Measurements from ENCODE around the gene FAM114A2.

Gene FAM114A2

DNA sequence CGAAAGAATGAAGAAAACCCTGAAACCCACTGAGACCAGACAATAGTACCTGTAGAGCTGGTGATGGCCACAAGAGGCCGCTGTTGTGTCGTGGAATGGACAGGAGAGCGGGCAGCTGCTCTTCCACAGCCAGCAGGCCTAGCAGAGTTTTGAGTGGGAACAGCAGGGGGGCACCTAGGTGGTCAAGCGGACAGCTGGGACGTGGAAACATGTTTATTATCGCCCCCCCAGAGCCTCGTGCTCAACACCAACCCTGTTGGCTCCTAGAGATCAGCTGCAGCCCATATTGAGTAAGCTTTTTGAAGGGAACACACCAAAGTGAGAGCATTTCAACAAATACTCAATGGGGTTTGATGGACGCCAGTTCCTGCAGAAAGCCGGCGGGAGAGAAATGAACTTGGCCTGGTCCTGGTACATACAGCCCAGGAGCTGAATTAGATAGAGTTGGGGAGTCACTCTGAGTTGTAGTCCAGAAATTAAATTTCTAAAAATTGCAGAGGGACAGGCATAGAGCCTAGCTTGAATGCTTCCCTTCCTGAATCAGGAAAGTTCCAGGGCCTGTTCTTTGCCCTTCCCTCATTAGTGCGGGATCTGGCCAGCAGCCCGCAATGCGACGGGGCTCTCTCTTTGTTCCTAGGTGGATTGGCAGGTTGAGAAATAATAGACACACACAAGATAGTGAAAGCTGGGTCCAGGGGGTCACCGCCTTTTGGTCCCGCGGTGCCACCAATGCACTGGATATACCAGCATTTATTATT is 33.9 kb upstream of the FAM114A2 start (continued):
- no peak for TF ChIP-seq YY1 (tag by site-specific recombination; IDR thresholded peaks at IDR 0.05)
- TF ChIP-seq ATF2 (tag by site-specific recombination; IDR thresholded peaks at IDR 0.05; ENCODE audit: low read depth), result no peak
- TF ChIP-seq ZNF48 (tag by site-specific recombination; IDR thresholded peaks at IDR 0.05), result no peak
- no peak for TF ChIP-seq PRDM2 (tag by site-specific recombination; IDR thresholded peaks at IDR 0.05; ENCODE audit: borderline replicate concordance)
- TF ChIP-seq HOXC10 (CRISPR knock-in tag; IDR thresholded peaks at IDR 0.05), result no peak
- no peak for TF ChIP-seq YY2 (tag by site-specific recombination; IDR thresholded peaks at IDR 0.05)
- no peak for TF ChIP-seq PATZ1 (tag by site-specific recombination; IDR thresholded peaks at IDR 0.05)
- no peak for TF ChIP-seq ZNF366 (tag by site-specific recombination; conservative IDR thresholded peaks at IDR 0.05)
- TF ChIP-seq ZNF792 (tag by site-specific recombination; IDR thresholded peaks at IDR 0.05), result no peak
- TF ChIP-seq ZNF174 (tag by site-specific recombination; IDR thresholded peaks at IDR 0.05), result no peak
- no peak for TF ChIP-seq ZNF157 (tag by site-specific recombination; IDR thresholded peaks at IDR 0.05)
- TF ChIP-seq ZNF837 (tag by site-specific recombination; IDR thresholded peaks at IDR 0.05), result no peak
- TF ChIP-seq ZBTB7A (tag by site-specific recombination; IDR thresholded peaks at IDR 0.05; ENCODE audit: low read depth), result no peak
- TF ChIP-seq ZBTB10 (tag by site-specific recombination; IDR thresholded peaks at IDR 0.05), result no peak
- TF ChIP-seq HOXA7 (CRISPR knock-in tag; IDR thresholded peaks at IDR 0.05; ENCODE audit: borderline replicate concordance), result no peak
- no peak for TF ChIP-seq SP3 (tag by site-specific recombination; IDR thresholded peaks at IDR 0.05)
- TF ChIP-seq ZBTB21 (tag by site-specific recombination; IDR thresholded peaks at IDR 0.05), result no peak
- TF ChIP-seq ZNF777 (tag by site-specific recombination; IDR thresholded peaks at IDR 0.05; ENCODE audit: borderline replicate concordance), result no peak
- no peak for TF ChIP-seq ZNF423 (tag by site-specific recombination; IDR thresholded peaks at IDR 0.05)
- TF ChIP-seq ZNF394 (tag by site-specific recombination; IDR thresholded peaks at IDR 0.05; ENCODE audit: borderline replicate concordance), result no peak; the same call in 1 of the 2 replicates
- no peak for TF ChIP-seq ZNF335 (tag by site-specific recombination; conservative IDR thresholded peaks at IDR 0.05)
- TF ChIP-seq ZNF202 (tag by site-specific recombination; IDR thresholded peaks at IDR 0.05; ENCODE audit: borderline replicate concordance), result no peak
- no peak for TF ChIP-seq ZNF169 (tag by site-specific recombination; IDR thresholded peaks at IDR 0.05)
- TF ChIP-seq ZFP41 (tag by site-specific recombination; IDR thresholded peaks at IDR 0.05; ENCODE audit: borderline replicate concordance), result no peak
- peak; percentile 35; the same call in 1 of the 2 replicates for TF ChIP-seq ZBTB17 (tag by site-specific recombination; IDR thresholded peaks at IDR 0.05)
